SK-N-SH (cell line): ENCODE results near the gene CDC42SE2.

Experiments used
- CHD2 ChIP-seq: fragments of 150-350 bp; IDR thresholded peaks from 2 replicates; pipeline ENCODE4 v1.6.1; 2018; ENCODE audit warnings: low read length; ENCODE audit not compliant: partially characterized antibody
- MXI1 ChIP-seq: IDR thresholded peaks from 2 replicates; pipeline ENCODE4 v1.6.1; 2012; ENCODE audit warnings: mild to moderate bottlenecking, low read depth, low read length, improper control_type of control experiment
- POLR2AphosphoS5 ChIP-seq: IDR thresholded peaks from 2 replicates; pipeline ENCODE4 v1.6.1; 2012; ENCODE audit warnings: low read depth, low read length
- RAD21 ChIP-seq: IDR thresholded peaks from 2 replicates; pipeline ENCODE4 v1.6.1; 2012; ENCODE audit warnings: mild to moderate bottlenecking, low read length
- RFX5 ChIP-seq: IDR thresholded peaks from 2 replicates; pipeline ENCODE4 v1.6.1; 2012; ENCODE audit warnings: mild to moderate bottlenecking, improper control_type of control experiment, low read length
- SIN3A ChIP-seq: IDR thresholded peaks from 2 replicates; pipeline ENCODE4 v1.6.1; 2012; ENCODE audit warnings: low read depth, mild to moderate bottlenecking, low read length, moderate library complexity, borderline replicate concordance
- SMC3 ChIP-seq: IDR thresholded peaks from 2 replicates; pipeline ENCODE4 v1.6.1; 2012; ENCODE audit warnings: low read depth, low read length, improper control_type of control experiment
- YY1 ChIP-seq: IDR thresholded peaks from 2 replicates; pipeline ENCODE4 v1.4.0; 2012; ENCODE audit warnings: low read depth, mild to moderate bottlenecking
- TF ChIP-seq, protein P1 (sequence below): fragments of 200-600 bp; sonication (generic); IDR thresholded peaks from 2 replicates; pipeline ENCODE4 v1.6.1; 2017; ENCODE audit warnings: antibody characterized with exemption, mild to moderate bottlenecking, moderate library complexity
- TF ChIP-seq, protein P2 (sequence below): IDR thresholded peaks from 2 replicates; pipeline ENCODE4; 2012
- TF ChIP-seq, protein P3 (sequence below): IDR thresholded peaks from 2 replicates; pipeline ENCODE4 v1.4.0; 2012; ENCODE audit warnings: low read depth, borderline replicate concordance
- TF ChIP-seq, protein P4 (sequence below): fragments of 150-350 bp; IDR thresholded peaks from 2 replicates; pipeline ENCODE4 v1.6.1; 2017; ENCODE audit warnings: antibody characterized with exemption, low read length, low read depth, borderline replicate concordance

DNA sequence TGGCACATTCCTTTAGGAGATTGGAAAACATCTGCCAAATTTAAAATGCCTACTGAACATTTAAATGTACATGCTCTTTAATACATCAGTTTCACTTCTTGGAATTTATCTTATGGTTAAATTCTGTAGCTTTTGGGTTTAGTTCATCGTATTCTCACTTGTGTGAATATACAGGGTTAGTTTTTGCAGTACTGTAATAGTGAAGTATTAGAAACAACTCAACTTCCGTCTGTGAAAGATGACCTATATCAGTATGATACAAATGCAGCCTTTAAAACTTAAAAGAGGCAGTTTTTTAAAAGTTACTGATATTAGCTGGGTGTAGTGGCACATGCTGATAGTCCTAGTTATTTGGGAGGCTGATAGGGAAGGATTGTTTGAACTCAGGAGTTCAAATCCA lies 57.2 kb downstream of the CDC42SE2 start:
- TF ChIP-seq YY1 (no peak), SIN3A (no peak), RFX5 (no peak), RAD21 (no peak), MXI1 (no peak), CHD2 (no peak), POLR2AphosphoS5 (no peak), SMC3 (no peak)
- TF ChIP-seq, protein P1, sequence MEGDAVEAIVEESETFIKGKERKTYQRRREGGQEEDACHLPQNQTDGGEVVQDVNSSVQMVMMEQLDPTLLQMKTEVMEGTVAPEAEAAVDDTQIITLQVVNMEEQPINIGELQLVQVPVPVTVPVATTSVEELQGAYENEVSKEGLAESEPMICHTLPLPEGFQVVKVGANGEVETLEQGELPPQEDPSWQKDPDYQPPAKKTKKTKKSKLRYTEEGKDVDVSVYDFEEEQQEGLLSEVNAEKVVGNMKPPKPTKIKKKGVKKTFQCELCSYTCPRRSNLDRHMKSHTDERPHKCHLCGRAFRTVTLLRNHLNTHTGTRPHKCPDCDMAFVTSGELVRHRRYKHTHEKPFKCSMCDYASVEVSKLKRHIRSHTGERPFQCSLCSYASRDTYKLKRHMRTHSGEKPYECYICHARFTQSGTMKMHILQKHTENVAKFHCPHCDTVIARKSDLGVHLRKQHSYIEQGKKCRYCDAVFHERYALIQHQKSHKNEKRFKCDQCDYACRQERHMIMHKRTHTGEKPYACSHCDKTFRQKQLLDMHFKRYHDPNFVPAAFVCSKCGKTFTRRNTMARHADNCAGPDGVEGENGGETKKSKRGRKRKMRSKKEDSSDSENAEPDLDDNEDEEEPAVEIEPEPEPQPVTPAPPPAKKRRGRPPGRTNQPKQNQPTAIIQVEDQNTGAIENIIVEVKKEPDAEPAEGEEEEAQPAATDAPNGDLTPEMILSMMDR: no peak
- TF ChIP-seq, protein P2, sequence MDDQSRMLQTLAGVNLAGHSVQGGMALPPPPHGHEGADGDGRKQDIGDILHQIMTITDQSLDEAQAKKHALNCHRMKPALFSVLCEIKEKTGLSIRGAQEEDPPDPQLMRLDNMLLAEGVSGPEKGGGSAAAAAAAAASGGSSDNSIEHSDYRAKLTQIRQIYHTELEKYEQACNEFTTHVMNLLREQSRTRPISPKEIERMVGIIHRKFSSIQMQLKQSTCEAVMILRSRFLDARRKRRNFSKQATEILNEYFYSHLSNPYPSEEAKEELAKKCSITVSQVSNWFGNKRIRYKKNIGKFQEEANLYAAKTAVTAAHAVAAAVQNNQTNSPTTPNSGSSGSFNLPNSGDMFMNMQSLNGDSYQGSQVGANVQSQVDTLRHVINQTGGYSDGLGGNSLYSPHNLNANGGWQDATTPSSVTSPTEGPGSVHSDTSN: no peak
- TF ChIP-seq, protein P3, sequence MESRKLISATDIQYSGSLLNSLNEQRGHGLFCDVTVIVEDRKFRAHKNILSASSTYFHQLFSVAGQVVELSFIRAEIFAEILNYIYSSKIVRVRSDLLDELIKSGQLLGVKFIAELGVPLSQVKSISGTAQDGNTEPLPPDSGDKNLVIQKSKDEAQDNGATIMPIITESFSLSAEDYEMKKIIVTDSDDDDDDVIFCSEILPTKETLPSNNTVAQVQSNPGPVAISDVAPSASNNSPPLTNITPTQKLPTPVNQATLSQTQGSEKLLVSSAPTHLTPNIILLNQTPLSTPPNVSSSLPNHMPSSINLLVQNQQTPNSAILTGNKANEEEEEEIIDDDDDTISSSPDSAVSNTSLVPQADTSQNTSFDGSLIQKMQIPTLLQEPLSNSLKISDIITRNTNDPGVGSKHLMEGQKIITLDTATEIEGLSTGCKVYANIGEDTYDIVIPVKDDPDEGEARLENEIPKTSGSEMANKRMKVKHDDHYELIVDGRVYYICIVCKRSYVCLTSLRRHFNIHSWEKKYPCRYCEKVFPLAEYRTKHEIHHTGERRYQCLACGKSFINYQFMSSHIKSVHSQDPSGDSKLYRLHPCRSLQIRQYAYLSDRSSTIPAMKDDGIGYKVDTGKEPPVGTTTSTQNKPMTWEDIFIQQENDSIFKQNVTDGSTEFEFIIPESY: no peak
- TF ChIP-seq, protein P4, sequence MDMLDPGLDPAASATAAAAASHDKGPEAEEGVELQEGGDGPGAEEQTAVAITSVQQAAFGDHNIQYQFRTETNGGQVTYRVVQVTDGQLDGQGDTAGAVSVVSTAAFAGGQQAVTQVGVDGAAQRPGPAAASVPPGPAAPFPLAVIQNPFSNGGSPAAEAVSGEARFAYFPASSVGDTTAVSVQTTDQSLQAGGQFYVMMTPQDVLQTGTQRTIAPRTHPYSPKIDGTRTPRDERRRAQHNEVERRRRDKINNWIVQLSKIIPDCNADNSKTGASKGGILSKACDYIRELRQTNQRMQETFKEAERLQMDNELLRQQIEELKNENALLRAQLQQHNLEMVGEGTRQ: no peak
